HFFc6 (cell line): Measurements from ENCODE around the gene YIPF3. TPM values are rescaled to one million over a fixed set of nuclear protein-coding genes. Genes with fewer than 3 reads are reported as not detected.

Experiments
- DNase-seq: peaks from one replicate; pipeline ENCODE4 v3.0.0-alpha.2; 2018
- H3K27ac Mint-ChIP-seq: 2 replicates; pipeline ENCODE4 v1.8.0; 2020; ENCODE audit warnings: mild to moderate bottlenecking, mixed read lengths
- H3K27me3 Mint-ChIP-seq: 2 replicates; pipeline ENCODE4 v1.8.0; 2021; ENCODE audit warnings: mild to moderate bottlenecking, moderate library complexity, mixed read lengths; ENCODE audit not compliant: insufficient read depth
- H3K36me3 Mint-ChIP-seq: 2 replicates; pipeline ENCODE4 v1.8.0; 2021; ENCODE audit warnings: low read depth, mixed read lengths
- H3K4me1 Mint-ChIP-seq: 2 replicates; pipeline ENCODE4 v1.8.0; 2020; ENCODE audit warnings: low read depth, mixed read lengths
- H3K4me3 Mint-ChIP-seq: 2 replicates; pipeline ENCODE4 v1.8.0; 2020; ENCODE audit warnings: mild to moderate bottlenecking, moderate library complexity, mixed read lengths
- H3K9me3 Mint-ChIP-seq: 2 replicates; pipeline ENCODE4 v1.8.0; 2020; ENCODE audit warnings: mild to moderate bottlenecking, mixed read lengths
- CTCF ChIP-seq: fragments of 200-600 bp; sonication (generic); IDR thresholded peaks from 2 replicates; pipeline ENCODE4 v1.5.0; 2021; ENCODE audit warnings: antibody characterized with exemption, mild to moderate bottlenecking
- total RNA-seq, 6 experiments: library from RNA; stranded (reverse); fragmentation: NEBNext Ultra II Directional; extraction: Animal tissue kit (Norgen Biotek cat#: 25700); gene quantifications; 2 replicates in 1 of 6; 3 replicates in 5 of 6; pipeline ENCODE4 v1.2.3, GENCODE V29; 2021

The YIPF3 gene
- total RNA-seq, 6 experiments from 2014 or later, result 147 to 176 (median 158) TPM

- Mint-ChIP-seq H3K36me3 (peaks cover 9% of the 10 kb centered on the region; the same call in 1 of the 2 replicates), H3K27me3 (no peaks in the 10 kb centered on the region; the same call in 1 of the 2 replicates), H3K4me3 (no peak overlapping the region), H3K4me1 (peaks cover 39% of the 10 kb centered on the region), H3K27ac (peak overlapping the region; percentile 28; the same call in 1 of the 2 replicates), H3K9me3 (no peaks in the 10 kb centered on the region)
- no peak for DNase-seq
- TF ChIP-seq CTCF, result no peak
These were observed 26.2 kb downstream of the YIPF3 start for GRCh38 chr6:43490523-43490939.

- DNase-seq, result no peak
- Mint-ChIP-seq H3K4me3 (no peak overlapping the region), H3K4me1 (peaks cover 29% of the 10 kb centered on the region), H3K27me3 (peaks cover 3% of the 10 kb centered on the region), H3K9me3 (no peaks in the 10 kb centered on the region), H3K27ac (peak overlapping the region; percentile 81; the same call in 1 of the 2 replicates), H3K36me3 (no peaks in the 10 kb centered on the region)
- TF ChIP-seq CTCF, result no peak
These were observed 27.3 kb downstream of the YIPF3 start for GRCh38 chr6:43489277-43490072.

- Mint-ChIP-seq H3K36me3 (no peaks in the 10 kb centered on the region), H3K9me3 (no peaks in the 10 kb centered on the region), H3K27ac (peak overlapping the region; percentile 81), H3K4me1 (peaks cover 22% of the 10 kb centered on the region), H3K4me3 (no peak overlapping the region), H3K27me3 (peaks cover 3% of the 10 kb centered on the region)
- DNase-seq, result peak; percentile 55
- no peak for TF ChIP-seq CTCF
These were observed 28.0 kb downstream of the YIPF3 start for GRCh38 chr6:43488667-43489276.

- TF ChIP-seq CTCF, result no peak
- peaks cover 46% of the 10 kb centered on the region for H3K4me1 Mint-ChIP-seq
- H3K27me3 Mint-ChIP-seq, result peaks cover 3% of the 10 kb centered on the region
- no peak overlapping the region for H3K27ac Mint-ChIP-seq
- no peaks in the 10 kb centered on the region for H3K9me3 Mint-ChIP-seq
- no peak overlapping the region for H3K4me3 Mint-ChIP-seq
- peaks cover 17% of the 10 kb centered on the region for H3K36me3 Mint-ChIP-seq
- DNase-seq, result no peak
These were observed 35.0 kb downstream of the YIPF3 start for GRCh38 chr6:43481591-43482236.

- Mint-ChIP-seq H3K9me3 (no peaks in the 10 kb centered on the region), H3K36me3 (peaks cover 17% of the 10 kb centered on the region), H3K4me1 (peaks cover 49% of the 10 kb centered on the region), H3K4me3 (no peak overlapping the region; the same call in 1 of the 2 replicates), H3K27me3 (peaks cover 3% of the 10 kb centered on the region), H3K27ac (no peak overlapping the region)
- DNase-seq, result no peak
- no peak for TF ChIP-seq CTCF
These were observed 35.7 kb downstream of the YIPF3 start for GRCh38 chr6:43481075-43481474.
